Kidney glomerular epithelial cell (primary cell): Measurements from ENCODE around the gene DNAJC7.
"Not testable (repeated sequence)": the region's sequence is repeated elsewhere in the genome, so short reads cannot be mapped to it uniquely, and the experiment has no call there.

Experiments used
- DNase-seq: peaks from one replicate; lab custom pipeline; 2025; lab: John Stamatoyannopoulos, UW

The DNAJC7 gene

GRCh38 chr17:42041619-42042018, 24.4 kb upstream of the DNAJC7 start:
- no peak for DNase-seq

GRCh38 chr17:42040818-42041217, 23.6 kb upstream of the DNAJC7 start:
- DNase-seq = no peak

- no peak for DNase-seq
Observed at GRCh38 chr17:42039794-42040763, 22.8 kb upstream of the DNAJC7 start.

GRCh38 chr17:42038221-42038973, 21.2 kb upstream of the DNAJC7 start:
- DNase-seq = no peak

- no peak for DNase-seq
Observed at GRCh38 chr17:42034059-42034458, 16.8 kb upstream of the DNAJC7 start.

GRCh38 chr17:42031584-42031983, 14.3 kb upstream of the DNAJC7 start:
- DNase-seq = no peak

GRCh38 chr17:42028791-42029127, 11.5 kb upstream of the DNAJC7 start:
- no peak for DNase-seq

GRCh38 chr17:42027961-42028790, 10.9 kb upstream of the DNAJC7 start:
- DNase-seq = peak; percentile 3

GRCh38 chr17:42027590-42027889, 10.3 kb upstream of the DNAJC7 start:
- no peak for DNase-seq

GRCh38 chr17:42026857-42027589, 9.8 kb upstream of the DNAJC7 start:
- DNase-seq = no peak

- no peak for DNase-seq
Observed at GRCh38 chr17:42025936-42026335, 8.7 kb upstream of the DNAJC7 start.

GRCh38 chr17:42025191-42025579, 7.9 kb upstream of the DNAJC7 start:
- DNase-seq = no peak

- no peak for DNase-seq
Observed at GRCh38 chr17:42023524-42024349, 6.5 kb upstream of the DNAJC7 start.

- not testable (repeated sequence) for DNase-seq
Observed at GRCh38 chr17:42020845-42021244, 3.6 kb upstream of the DNAJC7 start.

- DNase-seq = peak; percentile 79
Observed at GRCh38 chr17:42019509-42020404, 2.5 kb upstream of the DNAJC7 start, which contains the start of gene NKIRAS2. NKIRAS2 (plus strand) TSS chr17:42020090; CDS start chr17:42021578, 1,488 bp downstream.

GRCh38 chr17:42018988-42019387, 1.7 kb upstream of the DNAJC7 start:
- DNase-seq = no peak

- no peak for DNase-seq
Observed at GRCh38 chr17:42018339-42018738, 1.1 kb upstream of the DNAJC7 start.

GRCh38 chr17:42017866-42018200, 594 bp upstream of the DNAJC7 start:
- no peak for DNase-seq

GRCh38 chr17:42016411-42016831, 818 bp downstream of the DNAJC7 start:
- peak; percentile 19 for DNase-seq

- DNase-seq = not testable (repeated sequence)
Observed at GRCh38 chr17:42013740-42014139, 3.5 kb downstream of the DNAJC7 start.
